ENCODE measurements around the gene CAPN15.
"Not testable (repeated sequence)": the region's sequence is repeated elsewhere in the genome, so short reads cannot be mapped to it uniquely, and the experiment has no call there.

The CAPN15 gene

DNA sequence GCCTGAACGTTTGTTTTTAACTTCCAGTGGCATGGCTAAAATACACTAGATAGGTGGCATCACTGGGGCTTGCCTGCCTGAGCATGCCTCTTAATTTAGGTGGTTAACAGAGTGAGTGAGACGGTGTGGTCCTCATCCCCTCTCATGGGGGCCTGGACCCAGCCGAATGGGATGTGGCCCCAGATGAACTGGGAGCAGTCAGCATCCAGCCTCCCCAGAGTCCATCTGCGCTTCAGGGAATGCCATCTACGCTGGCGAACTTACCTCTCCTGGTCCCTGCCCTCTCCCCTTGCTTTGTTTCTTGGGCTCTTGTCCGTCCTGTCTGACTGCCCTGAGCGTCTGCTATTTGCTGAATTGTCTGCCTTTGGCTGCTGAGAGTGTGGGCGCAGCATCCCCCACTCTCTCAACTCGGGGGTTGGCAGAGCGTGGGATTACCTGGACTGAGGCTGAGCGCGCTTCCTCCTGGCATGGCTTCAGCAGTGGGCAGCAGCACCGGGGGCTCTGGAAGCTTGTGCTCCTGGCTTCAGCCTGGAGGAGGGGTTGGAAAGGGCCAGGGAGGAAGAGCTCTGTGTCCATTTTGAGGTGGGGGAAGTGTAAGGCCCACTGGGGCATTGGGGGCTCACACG, 64.5 kb downstream of the CAPN15 start:
- no peak for DNase-seq (ENCODE audit: low read depth in 2 of 2)

DNA sequence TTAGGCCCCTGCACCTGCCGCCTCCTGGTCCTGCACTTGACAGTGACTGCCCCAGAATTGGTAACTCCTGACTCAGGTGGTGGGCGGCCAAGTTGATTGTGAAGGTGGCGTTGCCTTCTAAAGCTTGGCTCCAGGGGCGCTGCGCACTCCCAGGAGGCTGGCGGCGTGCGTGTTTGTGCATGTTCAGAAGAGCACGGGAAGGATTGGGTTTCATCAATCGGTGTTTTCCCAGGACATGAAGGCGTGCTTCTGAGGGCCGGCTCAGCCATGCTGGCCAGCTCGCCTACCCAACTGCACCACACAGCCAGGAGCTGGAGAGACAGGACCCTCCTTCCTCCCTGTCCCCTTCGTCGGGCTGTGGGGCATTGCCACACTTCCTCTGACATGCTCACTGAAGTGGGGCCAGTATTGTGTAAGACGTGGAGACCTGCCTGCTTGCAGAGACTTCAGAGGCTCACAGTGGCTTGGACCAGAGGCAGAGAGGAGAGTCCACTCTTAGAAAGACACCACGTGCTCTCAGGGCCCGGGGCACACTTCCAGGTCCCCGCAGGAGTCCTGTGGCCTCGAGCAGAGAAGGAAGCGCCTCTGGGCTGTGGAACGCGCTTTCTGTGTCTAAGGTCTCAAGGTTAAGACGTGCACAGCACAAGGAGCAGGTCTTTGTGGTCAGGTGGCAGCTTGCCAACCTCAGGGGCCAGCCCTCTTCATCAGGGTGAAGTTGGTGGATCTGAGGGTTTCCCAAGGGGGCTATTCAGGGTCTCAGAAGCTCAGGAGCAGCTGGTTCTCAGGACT, 65.2 kb downstream of the CAPN15 start:
- DNase-seq (ENCODE audit: low read depth in 2 of 2), result no peak

DNA sequence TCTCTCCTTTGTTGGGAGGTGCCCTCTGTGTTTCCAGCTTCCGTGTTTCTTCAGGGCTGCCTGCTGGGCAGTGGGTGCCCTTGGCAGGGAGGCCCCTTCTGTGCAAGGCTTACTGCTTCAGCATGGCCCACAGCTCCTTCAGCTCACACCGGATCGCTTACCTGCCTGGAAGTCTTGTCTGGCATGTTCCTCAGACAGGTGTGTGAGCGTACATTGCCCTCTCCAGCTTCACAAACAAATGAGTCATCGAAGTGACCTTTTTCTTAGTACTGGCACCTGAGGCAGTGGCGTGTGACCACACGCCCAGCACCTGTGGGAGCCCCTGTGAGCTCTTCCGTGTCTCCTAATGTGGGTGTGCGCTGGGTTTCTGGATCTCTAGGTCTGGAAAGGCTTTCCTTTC, 65.9 kb downstream of the CAPN15 start:
- DNase-seq (ENCODE audit: low read depth in 2 of 2), result no peak

GRCh38 chr16:593807-594206, 66.3 kb downstream of the CAPN15 start:
- no peak for DNase-seq (ENCODE audit: low read depth in 2 of 2)

GRCh38 chr16:595094-595528, 67.6 kb downstream of the CAPN15 start:
- no peak for DNase-seq (ENCODE audit: low read depth in 2 of 2)

- DNase-seq (ENCODE audit: low read depth in 2 of 2), result no peak
These were observed 68.6 kb downstream of the CAPN15 start for GRCh38 chr16:595942-596735.

GRCh38 chr16:596736-597060, 69.2 kb downstream of the CAPN15 start:
- DNase-seq (ENCODE audit: low read depth in 2 of 2), result no peak

GRCh38 chr16:597655-598054, 70.1 kb downstream of the CAPN15 start:
- not testable (repeated sequence) for DNase-seq (ENCODE audit: low read depth in 2 of 2)

GRCh38 chr16:598823-599739, 71.6 kb downstream of the CAPN15 start:
- no peak for DNase-seq (ENCODE audit: low read depth in 2 of 2)

DNA sequence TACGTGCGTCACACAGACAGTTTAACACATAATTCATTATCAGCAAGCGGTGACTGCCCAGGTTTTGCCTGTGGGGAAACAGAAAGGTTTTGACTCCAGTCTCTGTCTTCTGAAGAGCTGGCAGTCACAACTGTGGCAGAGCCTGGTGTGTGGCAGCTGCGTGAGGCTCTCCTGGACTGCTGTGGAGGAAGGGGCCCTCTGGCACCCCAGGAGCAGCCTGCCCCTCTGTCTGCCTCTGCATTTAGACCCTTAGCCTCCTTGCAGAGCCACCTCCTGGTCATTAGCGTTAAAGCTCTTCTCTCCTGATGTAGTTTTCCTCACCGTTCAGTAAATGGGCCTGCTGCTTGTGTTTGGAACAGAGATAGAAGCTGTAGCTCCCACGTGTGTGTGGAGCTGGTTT, 73.3 kb downstream of the CAPN15 start:
- DNase-seq (ENCODE audit: low read depth in 2 of 2), result no peak

DNA sequence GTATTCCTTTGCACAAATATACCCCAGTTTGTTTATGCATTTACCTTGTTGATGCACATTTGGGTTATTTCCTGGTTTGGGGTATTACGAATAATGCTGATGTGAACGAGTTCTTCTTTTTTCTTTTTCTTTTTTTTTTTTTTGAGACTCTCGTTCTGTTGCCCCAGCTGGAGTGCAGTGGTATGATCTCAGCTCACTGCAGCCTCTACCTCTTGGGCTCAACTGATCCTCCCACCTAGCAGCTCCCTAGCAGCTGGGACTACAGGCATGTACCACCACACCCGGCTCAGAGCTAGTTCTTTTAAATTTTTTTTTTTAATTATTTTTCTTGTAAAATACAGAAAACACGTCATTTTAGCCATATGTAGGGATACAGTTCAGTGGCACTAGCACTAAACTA, 76.4 kb downstream of the CAPN15 start:
- no peak for DNase-seq (ENCODE audit: low read depth in 2 of 2)
